Suprapubic skin (tissue), 4 donors: ENCODE data around the gene SIL1. TPM values are rescaled to one million over a fixed set of nuclear protein-coding genes. Genes with fewer than 3 reads are reported as not detected.

Experiments
- DNase-seq, 2 donors: peaks; one replicate each; pipeline ENCODE4 v3.0.0-alpha.2; 2019; ENCODE audit warnings: low spot score in 2 of 2
- H3K27ac ChIP-seq: fragments of 200-600 bp; sonication (generic); one replicate; pipeline ENCODE4 v1.5.1; 2019
- H3K27me3 ChIP-seq: fragments of 200-600 bp; sonication (generic); one replicate; pipeline ENCODE4 v1.5.1; 2019
- H3K36me3 ChIP-seq: fragments of 200-600 bp; sonication (generic); one replicate; pipeline ENCODE4 v1.5.1; 2019
- H3K4me1 ChIP-seq: fragments of 200-600 bp; sonication (generic); one replicate; pipeline ENCODE4 v1.5.1; 2019
- H3K4me3 ChIP-seq: fragments of 200-600 bp; sonication (generic); one replicate; pipeline ENCODE4 v1.5.1; 2019; ENCODE audit warnings: mild to moderate bottlenecking
- H3K9me3 ChIP-seq: fragments of 200-600 bp; sonication (generic); one replicate; pipeline ENCODE4 v1.5.1; 2019
- EP300 ChIP-seq: sonication (generic); formaldehyde crosslinking; IDR thresholded peaks from one replicate; pipeline ENCODE4 v1.6.1; 2017; ENCODE audit warnings: antibody characterized with exemption
- POLR2A ChIP-seq, 2 donors: fragments of 450-650 bp; IDR thresholded peaks; one replicate each; pipeline ENCODE4 v1.6.1; 2017; ENCODE audit warnings: antibody characterized with exemption in 2 of 2, mild to moderate bottlenecking in 2 of 2, moderate library complexity in 2 of 2
- POLR2AphosphoS5 ChIP-seq, 3 donors: sonication (generic); formaldehyde crosslinking; IDR thresholded peaks; one replicate each; pipeline ENCODE4 v1.6.1; 2017; ENCODE audit warnings: antibody characterized with exemption in 3 of 3
- WGBS: methylation state at CpG from one replicate; pipeline ENCODE4 v1.1.5; 2018; 5-methylcytosine and 5-hydroxymethylcytosine counted together
- total RNA-seq, 4 donors: library from RNA; depleted of rRNA; stranded (reverse); fragments of >200 nt; gene quantifications; one replicate each; pipeline ENCODE4 v1.1.0, GENCODE V29; 2016
- TF ChIP-seq, protein P1 (sequence below), 2 donors: fragments of 200-600 bp in 1 of 2; fragments of 450-650 bp in 1 of 2; sonication (generic) in 1 of 2; IDR thresholded peaks; one replicate each; pipeline ENCODE4 v1.5.1; 2016 to 2019; ENCODE audit warnings: antibody characterized with exemption in 2 of 2, mild to moderate bottlenecking in 1 of 2, moderate library complexity in 1 of 2

Gene SIL1
- total RNA-seq, 4 donors from 2014 or later, result 38.5 to 54.6 (median 41.7) TPM

DNA sequence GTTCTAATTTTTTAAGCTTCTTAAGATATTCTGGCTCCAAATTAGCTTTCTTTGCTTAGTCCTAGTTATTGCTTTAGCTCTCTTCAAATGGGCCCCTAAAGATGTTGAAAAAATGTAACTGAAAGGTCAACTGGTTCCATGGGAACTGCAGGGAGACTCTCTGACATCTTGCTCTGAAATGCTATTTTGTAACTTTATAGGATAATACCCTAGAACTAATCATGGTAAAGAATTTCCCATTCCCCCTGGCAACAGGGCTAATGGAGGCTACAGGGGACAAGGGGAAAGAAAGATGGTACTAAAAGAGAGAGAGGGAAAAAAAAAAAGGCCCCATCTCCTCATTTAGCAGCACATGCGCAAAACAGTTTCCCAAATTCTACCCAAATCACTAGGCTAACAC is 39.4 kb downstream of the SIL1 start:
- H3K36me3 ChIP-seq, result no peaks in the 10 kb centered on the region
- H3K9me3 ChIP-seq, result no peaks in the 10 kb centered on the region
- H3K4me3 ChIP-seq, result no peak overlapping the region
- TF ChIP-seq POLR2AphosphoS5 (IDR thresholded peaks at IDR 0.05) (no peak), POLR2A (IDR thresholded peaks at IDR 0.05) (no peak), EP300 (no peak)
- TF ChIP-seq, protein P1, sequence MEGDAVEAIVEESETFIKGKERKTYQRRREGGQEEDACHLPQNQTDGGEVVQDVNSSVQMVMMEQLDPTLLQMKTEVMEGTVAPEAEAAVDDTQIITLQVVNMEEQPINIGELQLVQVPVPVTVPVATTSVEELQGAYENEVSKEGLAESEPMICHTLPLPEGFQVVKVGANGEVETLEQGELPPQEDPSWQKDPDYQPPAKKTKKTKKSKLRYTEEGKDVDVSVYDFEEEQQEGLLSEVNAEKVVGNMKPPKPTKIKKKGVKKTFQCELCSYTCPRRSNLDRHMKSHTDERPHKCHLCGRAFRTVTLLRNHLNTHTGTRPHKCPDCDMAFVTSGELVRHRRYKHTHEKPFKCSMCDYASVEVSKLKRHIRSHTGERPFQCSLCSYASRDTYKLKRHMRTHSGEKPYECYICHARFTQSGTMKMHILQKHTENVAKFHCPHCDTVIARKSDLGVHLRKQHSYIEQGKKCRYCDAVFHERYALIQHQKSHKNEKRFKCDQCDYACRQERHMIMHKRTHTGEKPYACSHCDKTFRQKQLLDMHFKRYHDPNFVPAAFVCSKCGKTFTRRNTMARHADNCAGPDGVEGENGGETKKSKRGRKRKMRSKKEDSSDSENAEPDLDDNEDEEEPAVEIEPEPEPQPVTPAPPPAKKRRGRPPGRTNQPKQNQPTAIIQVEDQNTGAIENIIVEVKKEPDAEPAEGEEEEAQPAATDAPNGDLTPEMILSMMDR (IDR thresholded peaks at IDR 0.05), result no peak
- 100% methylated on average over 1 of the region's 1 CpG for WGBS
- peaks cover 17% of the 10 kb centered on the region for H3K4me1 ChIP-seq
- no peaks in the 10 kb centered on the region for H3K27me3 ChIP-seq
- DNase-seq, result no peak
- no peak overlapping the region for H3K27ac ChIP-seq

DNA sequence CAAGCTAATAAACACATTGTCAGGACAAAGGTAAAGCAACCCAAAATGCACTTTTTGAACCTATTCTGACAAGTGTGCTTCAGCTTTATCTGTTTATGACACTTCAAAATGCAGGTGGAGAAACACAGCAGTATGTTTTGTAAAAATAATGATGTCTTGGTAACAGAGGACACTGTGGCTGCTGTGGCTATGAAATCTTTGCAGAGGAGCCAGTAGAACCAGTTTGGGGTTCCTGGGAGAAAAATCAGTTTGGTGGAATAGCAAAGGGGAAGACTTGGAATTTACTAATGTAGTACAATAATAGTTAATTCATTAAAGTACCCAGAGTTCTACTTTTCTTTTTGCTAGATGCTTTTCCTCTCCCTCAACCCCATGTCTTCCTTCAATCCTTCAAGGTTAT is 40.6 kb downstream of the SIL1 start:
- no peak for DNase-seq
- Histone ChIP-seq H3K36me3 (no peaks in the 10 kb centered on the region), H3K4me3 (no peak overlapping the region), H3K27me3 (no peaks in the 10 kb centered on the region), H3K9me3 (no peaks in the 10 kb centered on the region), H3K27ac (peak overlapping the region; percentile 45), H3K4me1 (peaks cover 17% of the 10 kb centered on the region)
- TF ChIP-seq POLR2A (IDR thresholded peaks at IDR 0.05) (no peak), POLR2AphosphoS5 (IDR thresholded peaks at IDR 0.05) (no peak), EP300 (no peak)
- TF ChIP-seq, protein P1 (IDR thresholded peaks at IDR 0.05), result no peak

DNA sequence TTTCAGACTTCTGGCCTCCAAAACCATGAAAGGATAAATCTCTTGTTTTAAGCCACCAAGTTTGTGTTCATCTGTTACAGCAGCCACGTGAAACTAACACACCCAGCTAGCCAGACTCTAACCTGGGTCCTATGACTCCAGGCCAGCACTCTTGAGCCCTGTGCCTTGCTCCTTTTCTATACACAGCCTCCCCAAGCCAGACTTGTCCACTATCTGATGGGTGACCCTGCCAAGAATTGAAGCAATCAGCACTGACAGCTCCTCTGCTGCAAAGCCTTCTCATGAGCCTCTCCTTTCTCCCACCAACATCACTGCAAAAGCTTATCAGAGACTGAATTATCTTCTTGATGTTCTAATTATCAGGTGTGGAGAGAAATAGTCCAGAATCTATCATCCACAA is 41.4 kb downstream of the SIL1 start:
- WGBS, result 90% methylated on average over 1 of the region's 1 CpG
- Histone ChIP-seq H3K27ac (peak overlapping the region; percentile 45), H3K4me3 (no peak overlapping the region), H3K27me3 (no peaks in the 10 kb centered on the region), H3K4me1 (peaks cover 17% of the 10 kb centered on the region), H3K36me3 (no peaks in the 10 kb centered on the region), H3K9me3 (no peaks in the 10 kb centered on the region)
- TF ChIP-seq EP300 (no peak), POLR2AphosphoS5 (IDR thresholded peaks at IDR 0.05) (no peak), POLR2A (IDR thresholded peaks at IDR 0.05) (no peak)
- TF ChIP-seq, protein P1 (IDR thresholded peaks at IDR 0.05), result no peak
- no peak for DNase-seq

DNA sequence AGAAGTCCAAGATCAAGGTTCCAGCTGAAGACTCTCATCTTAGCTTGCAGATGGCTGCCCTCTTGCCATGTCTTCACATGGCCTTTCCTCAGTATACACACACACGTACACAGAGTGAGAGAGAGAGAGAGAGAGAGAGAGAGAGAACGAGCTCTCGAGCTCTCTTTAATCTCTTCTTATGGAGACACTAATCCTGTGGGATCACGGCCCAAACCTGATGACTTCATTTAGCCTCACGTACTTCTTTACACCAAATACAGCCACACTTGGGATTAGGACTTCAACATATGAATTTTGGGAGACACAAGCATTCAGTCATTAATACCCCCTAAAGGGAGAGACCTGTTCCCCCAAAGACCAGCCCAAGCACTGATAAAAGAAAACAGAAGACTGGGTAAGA is 42.8 kb downstream of the SIL1 start:
- Histone ChIP-seq H3K27me3 (no peaks in the 10 kb centered on the region), H3K36me3 (no peaks in the 10 kb centered on the region), H3K9me3 (no peaks in the 10 kb centered on the region), H3K27ac (no peak overlapping the region), H3K4me1 (peaks cover 27% of the 10 kb centered on the region), H3K4me3 (no peak overlapping the region)
- TF ChIP-seq, protein P1 (IDR thresholded peaks at IDR 0.05), result no peak
- no peak for TF ChIP-seq EP300
- TF ChIP-seq POLR2A (IDR thresholded peaks at IDR 0.05), result no peak
- TF ChIP-seq POLR2AphosphoS5 (IDR thresholded peaks at IDR 0.05), result no peak
- WGBS, result 92% methylated on average over 5 of the region's 5 CpGs
- DNase-seq, result no peak

DNA sequence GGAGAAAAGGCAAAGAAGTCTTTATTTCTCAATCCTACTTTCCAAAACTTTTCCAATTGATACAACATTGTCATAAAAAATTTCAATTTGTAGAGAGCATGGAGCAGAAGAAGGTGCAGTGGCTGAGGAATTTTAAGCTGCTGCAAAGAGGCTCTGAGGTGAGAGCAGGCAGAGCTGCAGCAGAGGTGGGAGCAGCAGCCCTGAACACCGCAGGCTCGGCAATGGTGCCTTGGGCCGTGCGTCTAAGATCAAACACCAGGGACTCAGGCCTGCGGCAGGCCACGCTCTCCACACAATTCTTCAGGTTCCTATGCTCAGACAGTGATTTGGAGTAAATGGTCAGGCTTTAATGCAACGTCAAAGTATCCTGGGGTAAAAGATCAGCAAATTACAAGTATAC is 46.3 kb downstream of the SIL1 start:
- TF ChIP-seq, protein P1 (IDR thresholded peaks at IDR 0.05), result no peak
- Histone ChIP-seq H3K4me3 (no peak overlapping the region), H3K4me1 (peaks cover 50% of the 10 kb centered on the region), H3K9me3 (no peaks in the 10 kb centered on the region), H3K36me3 (no peaks in the 10 kb centered on the region), H3K27me3 (no peaks in the 10 kb centered on the region), H3K27ac (no peak overlapping the region)
- WGBS, result 91% methylated on average over 7 of the region's 7 CpGs
- no peak for DNase-seq
